DND-41 (cell line): ENCODE results near the gene CYTH3.
"Not testable (repeated sequence)": the region's sequence is repeated elsewhere in the genome, so short reads cannot be mapped to it uniquely, and the experiment has no call there.

ENCODE experiments used
- ATAC-seq: fragments of 200-7000 bp; cut with Tn5 transposase; 3 replicates; pipeline ENCODE4 v1.9.1; 2021; ENCODE audit warnings: low read depth; ENCODE audit not compliant: insufficient read depth
- DNase-seq: peaks from one replicate; pipeline ENCODE4 v3.0.0-alpha.2; 2020
- H2AFZ ChIP-seq: 2 replicates; pipeline ENCODE4 v1.6.0; 2012; ENCODE audit warnings: low read depth, low read length
- H3K27ac ChIP-seq: 2 replicates; pipeline ENCODE4 v1.5.1; 2012; ENCODE audit warnings: low read length, inconsistent platforms
- H3K27me3 ChIP-seq: fragments of 200-600 bp; sonication (generic); 2 replicates; pipeline ENCODE4 v1.6.0; 2012; ENCODE audit warnings: low read length, mild to moderate bottlenecking, inconsistent platforms; ENCODE audit not compliant: insufficient read depth, poor library complexity
- H3K36me3 ChIP-seq: 2 replicates; pipeline ENCODE4 v1.5.1; 2012; ENCODE audit warnings: low read length, inconsistent platforms; ENCODE audit not compliant: insufficient read depth
- H3K4me1 ChIP-seq: 2 replicates; pipeline ENCODE4 v1.5.1; 2012; ENCODE audit warnings: mild to moderate bottlenecking, low read length; ENCODE audit not compliant: insufficient read depth
- H3K4me2 ChIP-seq: 2 replicates; pipeline ENCODE4 v1.6.0; 2012; ENCODE audit warnings: mild to moderate bottlenecking, moderate library complexity, low read length, inconsistent platforms; ENCODE audit not compliant: insufficient read depth
- H3K4me3 ChIP-seq, 2 experiments: fragments of 200-600 bp in 1 of 2; shearing (Covaris generic) in 1 of 2; 2 replicates each; pipeline ENCODE4 v1.5.1; 2012 to 2016; ENCODE audit warnings: inconsistent platforms in 2 of 2, low read length in 2 of 2, mild to moderate bottlenecking in 2 of 2, low read depth in 1 of 2, moderate library complexity in 1 of 2
- H3K79me2 ChIP-seq: 2 replicates; pipeline ENCODE4 v1.6.0; 2012; ENCODE audit warnings: low read length, inconsistent platforms; ENCODE audit not compliant: insufficient read depth
- H3K9ac ChIP-seq: 2 replicates; pipeline ENCODE4 v1.6.0; 2012; ENCODE audit warnings: low read depth, mild to moderate bottlenecking, inconsistent platforms, low read length, moderate library complexity
- H3K9me3 ChIP-seq: 2 replicates; pipeline ENCODE4 v1.5.1; 2012; ENCODE audit warnings: low read length, moderate library complexity, mild to moderate bottlenecking, inconsistent platforms; ENCODE audit not compliant: insufficient read depth, severe bottlenecking
- H4K20me1 ChIP-seq: 2 replicates; pipeline ENCODE4 v1.6.0; 2012; ENCODE audit warnings: low read length; ENCODE audit not compliant: insufficient read depth
- CTCF ChIP-seq: IDR thresholded peaks from 2 replicates; pipeline ENCODE4 v1.5.1; 2012; ENCODE audit warnings: borderline replicate concordance, low read length, moderate library complexity, mild to moderate bottlenecking; ENCODE audit not compliant: poor library complexity, severe bottlenecking; ENCODE audit errors: extremely low read depth
- EZH2 ChIP-seq: IDR thresholded peaks from 3 replicates; pipeline ENCODE4 v1.6.1; 2012; ENCODE audit warnings: borderline replicate concordance, low read depth, mild to moderate bottlenecking, moderate library complexity, low read length, inconsistent platforms; ENCODE audit not compliant: severe bottlenecking

The CYTH3 gene

GRCh38 chr7:6198689-6199595 lies 73.5 kb downstream of the CYTH3 start:
- H3K27ac ChIP-seq = no peak overlapping the region
- DNase-seq (no peak), ATAC-seq (no peak)
- H4K20me1 ChIP-seq = peaks cover 2% of the 10 kb centered on the region; the same call in 1 of the 2 replicates
- H3K27me3 ChIP-seq = no peaks in the 10 kb centered on the region
- no peak overlapping the region for H3K9ac ChIP-seq
- no peak overlapping the region for H2AFZ ChIP-seq
- no peaks in the 10 kb centered on the region for H3K4me1 ChIP-seq
- no peak overlapping the region for H3K4me2 ChIP-seq
- no peaks in the 10 kb centered on the region for H3K9me3 ChIP-seq
- H3K36me3 ChIP-seq = no peaks in the 10 kb centered on the region
- no peak overlapping the region for H3K4me3 ChIP-seq
- TF ChIP-seq EZH2 (no peak), CTCF (no peak)
- H3K79me2 ChIP-seq = no peaks in the 10 kb centered on the region

GRCh38 chr7:6197801-6198551 lies 74.4 kb downstream of the CYTH3 start:
- Histone ChIP-seq H3K27ac (no peak overlapping the region), H3K9me3 (no peaks in the 10 kb centered on the region), H2AFZ (no peak overlapping the region), H3K79me2 (no peaks in the 10 kb centered on the region), H3K4me2 (no peak overlapping the region), H3K4me1 (no peaks in the 10 kb centered on the region), H3K9ac (no peak overlapping the region), H4K20me1 (peaks cover 2% of the 10 kb centered on the region; the same call in 1 of the 2 replicates), H3K4me3 (no peak overlapping the region), H3K36me3 (no peaks in the 10 kb centered on the region), H3K27me3 (no peaks in the 10 kb centered on the region)
- DNase-seq (no peak), ATAC-seq (no peak)
- no peak for TF ChIP-seq EZH2
- no peak for TF ChIP-seq CTCF

- Histone ChIP-seq H3K79me2 (no peaks in the 10 kb centered on the region), H3K36me3 (no peaks in the 10 kb centered on the region), H3K27me3 (no peaks in the 10 kb centered on the region), H3K4me3 (no peak overlapping the region), H3K9me3 (no peaks in the 10 kb centered on the region), H3K9ac (no peak overlapping the region), H3K27ac (no peak overlapping the region), H4K20me1 (no peaks in the 10 kb centered on the region; the same call in 1 of the 2 replicates), H3K4me1 (no peaks in the 10 kb centered on the region), H2AFZ (no peak overlapping the region), H3K4me2 (no peak overlapping the region)
- ATAC-seq (no peak), DNase-seq (no peak)
- TF ChIP-seq CTCF (no peak), EZH2 (no peak)
These were observed 78.7 kb downstream of the CYTH3 start for GRCh38 chr7:6193709-6194108.

- H4K20me1 ChIP-seq, H3K79me2 ChIP-seq, H3K27ac ChIP-seq, H3K9ac ChIP-seq, H3K4me1 ChIP-seq, H3K4me2 ChIP-seq, H3K9me3 ChIP-seq, DNase-seq, H3K36me3 ChIP-seq, ATAC-seq, H2AFZ ChIP-seq, H3K27me3 ChIP-seq, H3K4me3 ChIP-seq: not testable (repeated sequence)
These were observed 81.9 kb downstream of the CYTH3 start for GRCh38 chr7:6190563-6190962.
